OCI-LY3 (cell line): ENCODE data around the gene PACSIN2.

Experiments
- H2AFZ ChIP-seq: fragments of 200-600, 300-600 bp; shearing (Covaris generic); 2 replicates; pipeline ENCODE4 v1.6.0; 2014; ENCODE audit warnings: antibody characterized with exemption, low read depth, low read length
- H3K27ac ChIP-seq: fragments of 200-600, 300-600 bp; sonication (generic); 2 replicates; pipeline ENCODE4 v1.5.1; 2014; ENCODE audit warnings: mild to moderate bottlenecking, low read length, moderate library complexity, mixed read lengths
- H3K27me3 ChIP-seq: fragments of 200-600, 300-600 bp; sonication (generic); 2 replicates; pipeline ENCODE4 v1.6.1; 2014; ENCODE audit warnings: low read depth, low read length, mixed read lengths
- H3K36me3 ChIP-seq: fragments of 200-600, 300-600 bp; sonication (generic); replicated peaks from 2 replicates; pipeline ENCODE3; 2014; ENCODE audit warnings: low read depth, low read length, mixed read lengths
- H3K4me1 ChIP-seq: fragments of 300-600, 200-600 bp; sonication (generic); 2 replicates; pipeline ENCODE4 v1.6.1; 2014; ENCODE audit warnings: low read length, mixed read lengths
- H3K4me2 ChIP-seq: fragments of 200-600, 300-600 bp; sonication (generic); 2 replicates; pipeline ENCODE4 v1.6.1; 2014; ENCODE audit warnings: low read length, mixed read lengths
- H3K4me3 ChIP-seq: fragments of 300-600, 200-600 bp; sonication (generic); 2 replicates; pipeline ENCODE4 v1.5.1; 2014; ENCODE audit warnings: antibody characterized with exemption, mild to moderate bottlenecking, low read length, moderate library complexity
- H3K79me2 ChIP-seq: fragments of 300-600, 200-600 bp; shearing (Covaris generic); 2 replicates; pipeline ENCODE4 v1.6.1; 2014; ENCODE audit warnings: mild to moderate bottlenecking, low read length, mixed read lengths
- H3K9ac ChIP-seq: fragments of 300-600, 200-600 bp; shearing (Covaris generic); 2 replicates; pipeline ENCODE4 v1.6.0; 2014; ENCODE audit warnings: mild to moderate bottlenecking, low read length, moderate library complexity
- H3K9me3 ChIP-seq: fragments of 200-600, 300-600 bp; shearing (Covaris generic); 2 replicates; pipeline ENCODE4 v1.6.1; 2014; ENCODE audit warnings: low read length, mixed read lengths; ENCODE audit not compliant: insufficient read depth
- H4K20me1 ChIP-seq: fragments of 200-600, 300-600 bp; sonication (generic); 2 replicates; pipeline ENCODE4 v1.6.1; 2016; ENCODE audit warnings: low read length, mixed read lengths; ENCODE audit not compliant: insufficient read depth
- EZH2phosphoT487 ChIP-seq: fragments of 200-600 bp; shearing (Covaris generic); IDR thresholded peaks from 2 replicates; pipeline ENCODE4 v1.6.1; 2018; ENCODE audit warnings: antibody characterized with exemption, mixed run types, low read depth
- TF ChIP-seq, protein P1 (sequence below): fragments of 200-600, 300-600 bp; sonication (generic); IDR thresholded peaks from 2 replicates; pipeline ENCODE4 v1.5.1; 2014; ENCODE audit warnings: antibody characterized with exemption, low read length, low read depth

PACSIN2 gene

DNA sequence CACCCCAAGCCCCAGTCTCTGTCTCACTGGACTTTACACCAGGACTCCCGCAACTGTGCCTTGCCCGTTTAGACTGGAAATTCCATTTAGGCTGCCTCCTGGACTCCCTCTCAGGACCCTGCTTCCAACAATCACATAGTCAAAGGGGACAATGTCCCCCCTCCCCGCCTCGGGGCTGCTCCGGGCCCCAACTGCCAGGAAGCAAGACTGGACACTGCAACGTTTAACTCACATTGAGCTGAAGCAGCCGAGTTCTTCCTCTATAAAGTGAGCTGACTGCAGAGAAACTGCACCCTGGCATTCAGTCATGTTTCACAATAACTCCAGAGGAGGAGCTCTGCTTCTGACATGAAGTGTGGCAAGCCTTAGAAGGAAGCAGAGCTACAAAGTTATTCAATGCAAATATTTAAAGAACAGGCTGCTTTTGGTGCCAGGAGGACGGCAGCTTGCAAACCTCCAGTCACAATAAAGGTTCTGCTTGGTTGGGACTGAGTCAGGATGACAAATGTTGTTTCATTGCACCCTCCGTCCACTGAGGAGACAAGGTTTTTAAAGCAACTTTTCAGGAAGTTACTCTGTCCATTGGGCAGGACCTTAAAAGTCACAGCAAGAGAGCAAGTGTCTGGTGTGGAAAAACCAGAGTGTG lies 19.9 kb downstream of the PACSIN2 start:
- peaks cover 26% of the 10 kb centered on the region for H3K4me1 ChIP-seq
- TF ChIP-seq, protein P1, sequence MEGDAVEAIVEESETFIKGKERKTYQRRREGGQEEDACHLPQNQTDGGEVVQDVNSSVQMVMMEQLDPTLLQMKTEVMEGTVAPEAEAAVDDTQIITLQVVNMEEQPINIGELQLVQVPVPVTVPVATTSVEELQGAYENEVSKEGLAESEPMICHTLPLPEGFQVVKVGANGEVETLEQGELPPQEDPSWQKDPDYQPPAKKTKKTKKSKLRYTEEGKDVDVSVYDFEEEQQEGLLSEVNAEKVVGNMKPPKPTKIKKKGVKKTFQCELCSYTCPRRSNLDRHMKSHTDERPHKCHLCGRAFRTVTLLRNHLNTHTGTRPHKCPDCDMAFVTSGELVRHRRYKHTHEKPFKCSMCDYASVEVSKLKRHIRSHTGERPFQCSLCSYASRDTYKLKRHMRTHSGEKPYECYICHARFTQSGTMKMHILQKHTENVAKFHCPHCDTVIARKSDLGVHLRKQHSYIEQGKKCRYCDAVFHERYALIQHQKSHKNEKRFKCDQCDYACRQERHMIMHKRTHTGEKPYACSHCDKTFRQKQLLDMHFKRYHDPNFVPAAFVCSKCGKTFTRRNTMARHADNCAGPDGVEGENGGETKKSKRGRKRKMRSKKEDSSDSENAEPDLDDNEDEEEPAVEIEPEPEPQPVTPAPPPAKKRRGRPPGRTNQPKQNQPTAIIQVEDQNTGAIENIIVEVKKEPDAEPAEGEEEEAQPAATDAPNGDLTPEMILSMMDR, result no peak
- no peak for TF ChIP-seq EZH2phosphoT487

DNA sequence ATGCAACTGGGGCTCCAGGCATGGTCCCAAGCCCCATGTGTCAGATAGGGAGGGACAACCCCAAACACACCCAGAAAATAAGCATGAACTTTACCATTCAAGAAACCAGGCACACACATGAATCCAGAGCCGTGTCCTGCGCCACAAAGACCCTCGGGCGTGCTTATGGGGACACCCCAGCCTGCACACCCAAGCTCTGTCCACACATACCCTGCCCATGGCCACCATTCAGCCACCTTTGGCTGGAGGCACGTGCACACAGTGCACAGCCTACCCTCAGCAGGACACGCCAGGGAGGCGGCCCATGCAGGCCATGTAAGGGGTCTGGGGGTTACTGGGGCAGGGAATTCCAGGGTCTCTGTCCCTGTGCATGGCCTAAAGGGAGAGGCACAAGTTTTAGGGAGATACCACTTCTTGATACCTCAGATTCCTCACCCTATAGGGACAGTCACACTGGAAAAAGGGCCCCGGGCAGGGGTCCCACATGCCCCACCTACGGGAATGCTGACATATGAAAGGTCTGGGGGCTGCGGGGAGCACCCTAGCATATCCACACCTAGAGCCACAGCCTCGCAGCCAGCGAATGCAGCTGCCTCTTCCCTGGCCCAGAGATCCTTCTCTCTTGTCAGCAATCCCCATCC lies 20.6 kb downstream of the PACSIN2 start:
- H3K9me3 ChIP-seq, result 0 out of 2 replicates have a peak, but pooled peaks cover 3% of the 10 kb centered on the region
- no peak overlapping the region for H3K4me3 ChIP-seq
- H3K9ac ChIP-seq, result no peak overlapping the region
- no peak overlapping the region for H3K4me2 ChIP-seq
- H3K27ac ChIP-seq, result no peak overlapping the region
- H3K79me2 ChIP-seq, result peaks cover 84% of the 10 kb centered on the region
- H3K36me3 ChIP-seq, result peaks cover 7% of the 10 kb centered on the region
- peaks cover 21% of the 10 kb centered on the region for H3K4me1 ChIP-seq
- TF ChIP-seq, protein P1, result no peak
- no peak for TF ChIP-seq EZH2phosphoT487
- peaks cover 54% of the 10 kb centered on the region for H4K20me1 ChIP-seq
- no peaks in the 10 kb centered on the region for H3K27me3 ChIP-seq
- H2AFZ ChIP-seq, result no peak overlapping the region

More for the DNA sequence above, 19.9 kb downstream of the PACSIN2 start:
- peaks cover 7% of the 10 kb centered on the region for H3K36me3 ChIP-seq
- H3K79me2 ChIP-seq, result peaks cover 90% of the 10 kb centered on the region
- peaks cover 60% of the 10 kb centered on the region for H4K20me1 ChIP-seq
- peak overlapping the region; percentile 27 for H3K4me2 ChIP-seq
- 0 out of 2 replicates have a peak, but pooled peaks cover 3% of the 10 kb centered on the region for H3K9me3 ChIP-seq
- no peak overlapping the region for H3K4me3 ChIP-seq
- no peak overlapping the region; the same call in 1 of the 2 replicates for H3K9ac ChIP-seq
- H3K27ac ChIP-seq, result no peak overlapping the region; the same call in 1 of the 2 replicates
- H2AFZ ChIP-seq, result no peak overlapping the region
- no peaks in the 10 kb centered on the region for H3K27me3 ChIP-seq

DNA sequence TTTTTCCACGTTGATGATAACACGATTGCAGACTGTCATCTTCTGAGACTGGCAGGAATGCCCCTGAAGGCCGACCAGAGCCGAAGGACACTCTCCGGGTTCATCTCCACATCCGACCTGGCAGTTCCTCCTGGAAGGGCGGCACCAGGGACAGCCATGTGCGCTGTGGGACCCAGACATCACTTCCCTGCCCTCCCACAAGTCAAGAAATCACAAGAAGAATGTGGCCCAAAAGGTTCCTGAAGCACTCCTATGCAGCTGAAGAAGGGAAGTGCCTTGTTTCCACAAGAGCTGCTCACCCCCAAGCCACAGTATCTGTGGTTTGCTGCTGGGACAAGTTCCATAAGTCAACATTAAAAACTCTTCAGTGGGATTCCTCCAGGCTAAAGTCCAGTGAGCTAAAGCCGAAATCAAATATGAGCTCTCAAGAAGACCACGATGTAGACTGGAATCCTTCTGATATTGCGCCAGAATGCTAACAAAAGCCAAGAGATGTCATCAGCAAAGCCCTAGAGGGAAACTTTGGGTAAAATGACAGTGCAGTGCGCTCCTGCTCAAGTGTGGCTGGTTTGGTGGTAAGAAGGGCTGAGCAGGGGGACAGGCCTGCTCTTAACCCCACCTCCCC lies 21.2 kb downstream of the PACSIN2 start:
- Histone ChIP-seq H3K4me3 (no peak overlapping the region), H4K20me1 (peaks cover 52% of the 10 kb centered on the region), H3K27ac (no peak overlapping the region), H3K36me3 (peaks cover 7% of the 10 kb centered on the region), H3K79me2 (peaks cover 82% of the 10 kb centered on the region), H3K4me2 (no peak overlapping the region), H3K4me1 (peaks cover 21% of the 10 kb centered on the region), H3K9me3 (0 out of 2 replicates have a peak, but pooled peaks cover 3% of the 10 kb centered on the region), H3K9ac (no peak overlapping the region), H2AFZ (no peak overlapping the region), H3K27me3 (no peaks in the 10 kb centered on the region)
- no peak for TF ChIP-seq EZH2phosphoT487
- TF ChIP-seq, protein P1, result no peak

DNA sequence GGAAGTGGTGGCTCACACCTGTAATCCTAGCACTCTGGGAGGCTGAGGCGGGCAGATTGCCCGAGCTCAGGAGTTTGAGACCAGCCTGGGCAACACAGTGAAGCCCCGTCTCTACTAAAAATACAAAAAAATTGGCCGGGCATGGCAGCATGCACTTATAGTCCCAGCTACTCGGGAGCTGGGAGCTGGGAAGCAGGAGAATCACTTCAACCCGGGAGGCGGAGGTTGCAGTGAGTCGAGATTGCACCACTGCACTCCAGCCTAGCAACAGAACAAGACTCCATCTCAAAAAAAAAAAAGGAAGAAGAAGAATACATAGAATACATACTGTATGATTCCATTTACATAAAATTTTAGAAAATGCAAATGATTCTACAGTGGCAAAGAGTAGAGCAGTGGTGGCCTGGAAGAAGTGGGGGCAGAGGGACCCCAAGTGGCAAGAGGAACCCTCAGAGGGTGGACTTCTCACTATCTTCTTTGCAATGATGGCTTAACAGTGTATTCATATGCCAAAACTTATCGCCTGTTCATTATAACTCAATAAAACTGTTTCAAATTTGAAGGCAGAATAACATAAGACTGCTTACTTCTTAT lies 22.0 kb downstream of the PACSIN2 start:
- TF ChIP-seq, protein P1, result no peak
- TF ChIP-seq EZH2phosphoT487, result no peak
- no peak overlapping the region for H2AFZ ChIP-seq
- H3K9me3 ChIP-seq, result 0 out of 2 replicates have a peak, but pooled peaks cover 3% of the 10 kb centered on the region
- H3K79me2 ChIP-seq, result peaks cover 81% of the 10 kb centered on the region
- no peak overlapping the region for H3K9ac ChIP-seq
- H3K27me3 ChIP-seq, result no peaks in the 10 kb centered on the region
- no peak overlapping the region for H3K4me2 ChIP-seq
- H3K36me3 ChIP-seq, result peaks cover 7% of the 10 kb centered on the region
- H3K27ac ChIP-seq, result no peak overlapping the region
- peaks cover 15% of the 10 kb centered on the region for H3K4me1 ChIP-seq
- H4K20me1 ChIP-seq, result peaks cover 56% of the 10 kb centered on the region
- H3K4me3 ChIP-seq, result no peak overlapping the region
